WTC11 (cell line): ENCODE data around the gene ENGASE. TPM values are rescaled to one million over a fixed set of nuclear protein-coding genes. Genes with fewer than 3 reads are reported as not detected.

ENCODE experiments used
- ATAC-seq: fragments of 200-7000 bp; cut with Tn5 transposase; 2 replicates; pipeline ENCODE4 v1.10.0; 2021; ENCODE audit warnings: mild to moderate bottlenecking, moderate library complexity
- CTCF ChIA-PET: fragments of 300-600 bp; sonication (Branson Sonifier 250); formaldehyde crosslinking; loops from one replicate; lab custom pipeline; 2021; ENCODE audit warnings: antibody characterized with exemption; lab: Charles Lee
- POLR2A ChIA-PET: fragments of 350-600 bp; sonication (Branson Sonifier 250); formaldehyde crosslinking; loops from one replicate; lab custom pipeline; 2021; ENCODE audit warnings: antibody characterized with exemption; lab: Charles Lee
- DNase-seq: peaks from one replicate; pipeline ENCODE4 v3.0.0; 2021; ENCODE audit warnings: low spot score
- H3K27ac Mint-ChIP-seq: 2 replicates; pipeline ENCODE4 v1.8.0; 2021; ENCODE audit warnings: mixed read lengths
- H3K27me3 Mint-ChIP-seq: 2 replicates; pipeline ENCODE4 v1.8.0; 2021; ENCODE audit warnings: low read depth, mild to moderate bottlenecking, moderate library complexity, mixed read lengths
- H3K36me3 Mint-ChIP-seq: 2 replicates; pipeline ENCODE4 v1.8.0; 2021; ENCODE audit warnings: mixed read lengths
- H3K4me1 Mint-ChIP-seq: 2 replicates; pipeline ENCODE4 v1.8.0; 2022; ENCODE audit warnings: mixed read lengths
- H3K4me3 Mint-ChIP-seq: 2 replicates; pipeline ENCODE4 v1.8.0; 2021; ENCODE audit warnings: mild to moderate bottlenecking, moderate library complexity, mixed read lengths
- H3K9me3 Mint-ChIP-seq: 2 replicates; pipeline ENCODE4 v1.8.0; 2021; ENCODE audit warnings: mixed read lengths
- FOXK1 ChIP-seq: sonication (generic); formaldehyde crosslinking; IDR thresholded peaks from 2 replicates; pipeline ENCODE4 v1.8.0; 2022; ENCODE audit warnings: mild to moderate bottlenecking, moderate library complexity, missing genetic modification reagents
- FOXP1 ChIP-seq: sonication (generic); formaldehyde crosslinking; IDR thresholded peaks from 2 replicates; pipeline ENCODE4 v1.8.0; 2022; ENCODE audit warnings: missing genetic modification reagents, mild to moderate bottlenecking, moderate library complexity, borderline replicate concordance
- GRHL2 ChIP-seq: fragments of 250-450 bp; sonication (Bioruptor Pico); IDR thresholded peaks from 2 replicates; pipeline ENCODE4 v1.8.0; 2022; ENCODE audit warnings: mild to moderate bottlenecking, moderate library complexity; ENCODE audit not compliant: insufficient replicate concordance, severe bottlenecking
- NFYB ChIP-seq: sonication (generic); formaldehyde crosslinking; conservative IDR thresholded peaks from 2 replicates; pipeline ENCODE4 v1.8.0; 2022; ENCODE audit warnings: low read depth, missing genetic modification reagents
- NR2C2 ChIP-seq: sonication (generic); formaldehyde crosslinking; IDR thresholded peaks from 2 replicates; pipeline ENCODE4 v1.8.0; 2022; ENCODE audit warnings: mild to moderate bottlenecking, missing genetic modification reagents
- NR3C1 ChIP-seq: sonication (generic); formaldehyde crosslinking; conservative IDR thresholded peaks from 2 replicates; pipeline ENCODE4 v1.8.1; 2023; ENCODE audit warnings: low read depth, mild to moderate bottlenecking, missing genetic modification reagents
- OVOL2 ChIP-seq: fragments of 250-450 bp; sonication (Bioruptor Pico); IDR thresholded peaks from 2 replicates; pipeline ENCODE4 v1.9.0; 2021; ENCODE audit warnings: mild to moderate bottlenecking, borderline replicate concordance
- SOX15 ChIP-seq: fragments of 250-450 bp; sonication (Bioruptor Pico); IDR thresholded peaks from 2 replicates; pipeline ENCODE4 v1.9.0; 2021; ENCODE audit warnings: mild to moderate bottlenecking
- TEAD4 ChIP-seq: sonication (generic); formaldehyde crosslinking; IDR thresholded peaks from 2 replicates; pipeline ENCODE4 v1.8.0; 2022; ENCODE audit warnings: mild to moderate bottlenecking, missing genetic modification reagents
- ZNF416 ChIP-seq: fragments of 250-450 bp; sonication (Bioruptor Pico); IDR thresholded peaks from 2 replicates; pipeline ENCODE4 v1.9.0; 2021; ENCODE audit warnings: mild to moderate bottlenecking, inconsistent platforms
- total RNA-seq: library from RNA; stranded (reverse); gene quantifications from 3 replicates; pipeline ENCODE4 v1.2.3, GENCODE V29; 2021
- TF ChIP-seq, protein P1 (sequence below): fragments of 250-450 bp; sonication (Bioruptor Pico); IDR thresholded peaks from 2 replicates; pipeline ENCODE4 v1.9.0; 2021; ENCODE audit warnings: mild to moderate bottlenecking
- TF ChIP-seq, protein P2 (sequence below): fragments of 200-600 bp; IDR thresholded peaks from 2 replicates; pipeline ENCODE4 v1.8.0; 2022; ENCODE audit warnings: antibody characterized with exemption
- TF ChIP-seq, protein P3 (sequence below): sonication (generic); formaldehyde crosslinking; IDR thresholded peaks from 2 replicates; pipeline ENCODE4 v1.8.1; 2023; ENCODE audit warnings: mild to moderate bottlenecking, missing genetic modification reagents, borderline replicate concordance
- TF ChIP-seq, protein P4 (sequence below): sonication (generic); formaldehyde crosslinking; IDR thresholded peaks from 2 replicates; pipeline ENCODE4 v1.8.1; 2023; ENCODE audit warnings: mild to moderate bottlenecking, missing genetic modification reagents
- TF ChIP-seq, protein P5 (sequence below): fragments of 250-450 bp; sonication (Bioruptor Pico); IDR thresholded peaks from 2 replicates; pipeline ENCODE4 v1.8.0; 2021; ENCODE audit warnings: mild to moderate bottlenecking
- TF ChIP-seq, protein P6 (sequence below): sonication (generic); formaldehyde crosslinking; IDR thresholded peaks from 2 replicates; pipeline ENCODE4 v1.8.0; 2023; ENCODE audit warnings: missing genetic modification reagents, mild to moderate bottlenecking, borderline replicate concordance

ENGASE gene
- total RNA-seq, 1 experiment from 2014 or later: 41.6 TPM

DNA sequence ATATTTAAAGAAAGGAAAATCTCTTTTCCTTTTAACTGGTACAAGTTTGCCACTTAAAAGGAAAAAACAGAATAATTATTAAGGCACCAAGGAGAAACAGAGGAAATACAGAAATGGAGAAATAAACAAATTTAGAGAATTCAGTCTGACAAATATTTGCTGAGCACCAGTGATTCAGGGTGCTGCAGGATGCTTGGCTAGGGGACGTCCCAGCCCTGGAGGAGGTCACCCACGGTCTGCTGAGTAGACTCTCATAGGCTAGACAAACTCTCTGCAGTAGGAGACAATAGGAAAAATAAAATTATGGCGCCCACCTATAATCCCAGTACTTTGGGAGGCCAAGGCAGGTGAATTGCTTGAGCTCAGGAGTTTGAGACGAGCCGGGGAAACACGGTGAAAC is 34.7 kb upstream of the ENGASE start (continued):
- TF ChIP-seq, protein P1, sequence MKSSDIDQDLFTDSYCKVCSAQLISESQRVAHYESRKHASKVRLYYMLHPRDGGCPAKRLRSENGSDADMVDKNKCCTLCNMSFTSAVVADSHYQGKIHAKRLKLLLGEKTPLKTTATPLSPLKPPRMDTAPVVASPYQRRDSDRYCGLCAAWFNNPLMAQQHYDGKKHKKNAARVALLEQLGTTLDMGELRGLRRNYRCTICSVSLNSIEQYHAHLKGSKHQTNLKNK (CRISPR knock-in tag): no peak
- no peak for TF ChIP-seq FOXP1 (CRISPR knock-in tag)
- TF ChIP-seq, protein P2, sequence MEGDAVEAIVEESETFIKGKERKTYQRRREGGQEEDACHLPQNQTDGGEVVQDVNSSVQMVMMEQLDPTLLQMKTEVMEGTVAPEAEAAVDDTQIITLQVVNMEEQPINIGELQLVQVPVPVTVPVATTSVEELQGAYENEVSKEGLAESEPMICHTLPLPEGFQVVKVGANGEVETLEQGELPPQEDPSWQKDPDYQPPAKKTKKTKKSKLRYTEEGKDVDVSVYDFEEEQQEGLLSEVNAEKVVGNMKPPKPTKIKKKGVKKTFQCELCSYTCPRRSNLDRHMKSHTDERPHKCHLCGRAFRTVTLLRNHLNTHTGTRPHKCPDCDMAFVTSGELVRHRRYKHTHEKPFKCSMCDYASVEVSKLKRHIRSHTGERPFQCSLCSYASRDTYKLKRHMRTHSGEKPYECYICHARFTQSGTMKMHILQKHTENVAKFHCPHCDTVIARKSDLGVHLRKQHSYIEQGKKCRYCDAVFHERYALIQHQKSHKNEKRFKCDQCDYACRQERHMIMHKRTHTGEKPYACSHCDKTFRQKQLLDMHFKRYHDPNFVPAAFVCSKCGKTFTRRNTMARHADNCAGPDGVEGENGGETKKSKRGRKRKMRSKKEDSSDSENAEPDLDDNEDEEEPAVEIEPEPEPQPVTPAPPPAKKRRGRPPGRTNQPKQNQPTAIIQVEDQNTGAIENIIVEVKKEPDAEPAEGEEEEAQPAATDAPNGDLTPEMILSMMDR: no peak
- no peak for TF ChIP-seq NFYB
- TF ChIP-seq, protein P3, sequence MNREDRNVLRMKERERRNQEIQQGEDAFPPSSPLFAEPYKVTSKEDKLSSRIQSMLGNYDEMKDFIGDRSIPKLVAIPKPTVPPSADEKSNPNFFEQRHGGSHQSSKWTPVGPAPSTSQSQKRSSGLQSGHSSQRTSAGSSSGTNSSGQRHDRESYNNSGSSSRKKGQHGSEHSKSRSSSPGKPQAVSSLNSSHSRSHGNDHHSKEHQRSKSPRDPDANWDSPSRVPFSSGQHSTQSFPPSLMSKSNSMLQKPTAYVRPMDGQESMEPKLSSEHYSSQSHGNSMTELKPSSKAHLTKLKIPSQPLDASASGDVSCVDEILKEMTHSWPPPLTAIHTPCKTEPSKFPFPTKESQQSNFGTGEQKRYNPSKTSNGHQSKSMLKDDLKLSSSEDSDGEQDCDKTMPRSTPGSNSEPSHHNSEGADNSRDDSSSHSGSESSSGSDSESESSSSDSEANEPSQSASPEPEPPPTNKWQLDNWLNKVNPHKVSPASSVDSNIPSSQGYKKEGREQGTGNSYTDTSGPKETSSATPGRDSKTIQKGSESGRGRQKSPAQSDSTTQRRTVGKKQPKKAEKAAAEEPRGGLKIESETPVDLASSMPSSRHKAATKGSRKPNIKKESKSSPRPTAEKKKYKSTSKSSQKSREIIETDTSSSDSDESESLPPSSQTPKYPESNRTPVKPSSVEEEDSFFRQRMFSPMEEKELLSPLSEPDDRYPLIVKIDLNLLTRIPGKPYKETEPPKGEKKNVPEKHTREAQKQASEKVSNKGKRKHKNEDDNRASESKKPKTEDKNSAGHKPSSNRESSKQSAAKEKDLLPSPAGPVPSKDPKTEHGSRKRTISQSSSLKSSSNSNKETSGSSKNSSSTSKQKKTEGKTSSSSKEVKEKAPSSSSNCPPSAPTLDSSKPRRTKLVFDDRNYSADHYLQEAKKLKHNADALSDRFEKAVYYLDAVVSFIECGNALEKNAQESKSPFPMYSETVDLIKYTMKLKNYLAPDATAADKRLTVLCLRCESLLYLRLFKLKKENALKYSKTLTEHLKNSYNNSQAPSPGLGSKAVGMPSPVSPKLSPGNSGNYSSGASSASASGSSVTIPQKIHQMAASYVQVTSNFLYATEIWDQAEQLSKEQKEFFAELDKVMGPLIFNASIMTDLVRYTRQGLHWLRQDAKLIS: no peak
- TF ChIP-seq, protein P4, sequence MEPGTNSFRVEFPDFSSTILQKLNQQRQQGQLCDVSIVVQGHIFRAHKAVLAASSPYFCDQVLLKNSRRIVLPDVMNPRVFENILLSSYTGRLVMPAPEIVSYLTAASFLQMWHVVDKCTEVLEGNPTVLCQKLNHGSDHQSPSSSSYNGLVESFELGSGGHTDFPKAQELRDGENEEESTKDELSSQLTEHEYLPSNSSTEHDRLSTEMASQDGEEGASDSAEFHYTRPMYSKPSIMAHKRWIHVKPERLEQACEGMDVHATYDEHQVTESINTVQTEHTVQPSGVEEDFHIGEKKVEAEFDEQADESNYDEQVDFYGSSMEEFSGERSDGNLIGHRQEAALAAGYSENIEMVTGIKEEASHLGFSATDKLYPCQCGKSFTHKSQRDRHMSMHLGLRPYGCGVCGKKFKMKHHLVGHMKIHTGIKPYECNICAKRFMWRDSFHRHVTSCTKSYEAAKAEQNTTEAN (CRISPR knock-in tag): no peak
- TF ChIP-seq, all 79 proteins: peak for 0

DNA sequence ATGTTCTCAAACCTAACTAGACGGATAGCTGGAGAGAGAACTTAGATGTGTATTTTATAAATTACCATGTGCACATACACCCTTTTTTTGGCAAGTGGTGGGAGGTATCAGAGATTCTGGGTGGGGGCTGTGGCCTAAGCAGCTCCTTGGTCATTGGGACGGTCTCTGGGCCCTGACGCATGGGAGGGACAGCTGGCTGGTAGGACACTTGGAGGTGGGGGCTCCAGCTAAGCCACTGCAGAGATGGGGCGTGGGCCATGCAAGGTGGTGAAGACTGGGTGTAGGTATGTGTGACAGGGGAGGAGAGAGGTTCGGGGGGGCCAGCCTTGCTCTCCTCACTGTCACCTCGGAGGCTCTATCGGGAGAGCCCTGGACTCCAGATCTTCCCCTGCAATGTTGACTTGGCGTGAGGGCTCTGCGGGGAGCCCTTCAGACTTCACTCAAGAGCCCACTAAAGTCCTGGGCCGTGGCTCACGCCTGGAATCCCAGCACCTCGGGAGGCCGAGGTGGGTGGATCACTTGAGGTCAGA is 33.5 kb upstream of the ENGASE start:
- TF ChIP-seq, protein P4 (CRISPR knock-in tag): no peak
- TF ChIP-seq FOXK1 (no peak), NR3C1 (CRISPR knock-in tag) (no peak), GRHL2 (CRISPR knock-in tag) (no peak), NR2C2 (CRISPR knock-in tag) (no peak), TEAD4 (CRISPR knock-in tag) (no peak), ZNF416 (CRISPR knock-in tag) (no peak), SOX15 (CRISPR knock-in tag) (no peak), OVOL2 (no peak)
- TF ChIP-seq, protein P5, sequence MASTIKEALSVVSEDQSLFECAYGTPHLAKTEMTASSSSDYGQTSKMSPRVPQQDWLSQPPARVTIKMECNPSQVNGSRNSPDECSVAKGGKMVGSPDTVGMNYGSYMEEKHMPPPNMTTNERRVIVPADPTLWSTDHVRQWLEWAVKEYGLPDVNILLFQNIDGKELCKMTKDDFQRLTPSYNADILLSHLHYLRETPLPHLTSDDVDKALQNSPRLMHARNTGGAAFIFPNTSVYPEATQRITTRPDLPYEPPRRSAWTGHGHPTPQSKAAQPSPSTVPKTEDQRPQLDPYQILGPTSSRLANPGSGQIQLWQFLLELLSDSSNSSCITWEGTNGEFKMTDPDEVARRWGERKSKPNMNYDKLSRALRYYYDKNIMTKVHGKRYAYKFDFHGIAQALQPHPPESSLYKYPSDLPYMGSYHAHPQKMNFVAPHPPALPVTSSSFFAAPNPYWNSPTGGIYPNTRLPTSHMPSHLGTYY: no peak
- TF ChIP-seq, protein P6, sequence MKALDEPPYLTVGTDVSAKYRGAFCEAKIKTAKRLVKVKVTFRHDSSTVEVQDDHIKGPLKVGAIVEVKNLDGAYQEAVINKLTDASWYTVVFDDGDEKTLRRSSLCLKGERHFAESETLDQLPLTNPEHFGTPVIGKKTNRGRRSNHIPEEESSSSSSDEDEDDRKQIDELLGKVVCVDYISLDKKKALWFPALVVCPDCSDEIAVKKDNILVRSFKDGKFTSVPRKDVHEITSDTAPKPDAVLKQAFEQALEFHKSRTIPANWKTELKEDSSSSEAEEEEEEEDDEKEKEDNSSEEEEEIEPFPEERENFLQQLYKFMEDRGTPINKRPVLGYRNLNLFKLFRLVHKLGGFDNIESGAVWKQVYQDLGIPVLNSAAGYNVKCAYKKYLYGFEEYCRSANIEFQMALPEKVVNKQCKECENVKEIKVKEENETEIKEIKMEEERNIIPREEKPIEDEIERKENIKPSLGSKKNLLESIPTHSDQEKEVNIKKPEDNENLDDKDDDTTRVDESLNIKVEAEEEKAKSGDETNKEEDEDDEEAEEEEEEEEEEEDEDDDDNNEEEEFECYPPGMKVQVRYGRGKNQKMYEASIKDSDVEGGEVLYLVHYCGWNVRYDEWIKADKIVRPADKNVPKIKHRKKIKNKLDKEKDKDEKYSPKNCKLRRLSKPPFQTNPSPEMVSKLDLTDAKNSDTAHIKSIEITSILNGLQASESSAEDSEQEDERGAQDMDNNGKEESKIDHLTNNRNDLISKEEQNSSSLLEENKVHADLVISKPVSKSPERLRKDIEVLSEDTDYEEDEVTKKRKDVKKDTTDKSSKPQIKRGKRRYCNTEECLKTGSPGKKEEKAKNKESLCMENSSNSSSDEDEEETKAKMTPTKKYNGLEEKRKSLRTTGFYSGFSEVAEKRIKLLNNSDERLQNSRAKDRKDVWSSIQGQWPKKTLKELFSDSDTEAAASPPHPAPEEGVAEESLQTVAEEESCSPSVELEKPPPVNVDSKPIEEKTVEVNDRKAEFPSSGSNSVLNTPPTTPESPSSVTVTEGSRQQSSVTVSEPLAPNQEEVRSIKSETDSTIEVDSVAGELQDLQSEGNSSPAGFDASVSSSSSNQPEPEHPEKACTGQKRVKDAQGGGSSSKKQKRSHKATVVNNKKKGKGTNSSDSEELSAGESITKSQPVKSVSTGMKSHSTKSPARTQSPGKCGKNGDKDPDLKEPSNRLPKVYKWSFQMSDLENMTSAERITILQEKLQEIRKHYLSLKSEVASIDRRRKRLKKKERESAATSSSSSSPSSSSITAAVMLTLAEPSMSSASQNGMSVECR (CRISPR knock-in tag): no peak
- TF ChIP-seq, all 79 proteins: peak for 0
- Mint-ChIP-seq H3K27me3 (peaks cover 12% of the 10 kb centered on the region), H3K9me3 (peaks cover 13% of the 10 kb centered on the region), H3K4me1 (peaks cover 5% of the 10 kb centered on the region; the same call in 1 of the 2 replicates), H3K27ac (no peak overlapping the region), H3K36me3 (no peaks in the 10 kb centered on the region), H3K4me3 (no peak overlapping the region)
- CTCF ChIA-PET: interaction anchor here (0.9 to 2.1 kb wide), 6 partner anchors 8 to 57 kb away, joined by 3 to 15 read pairs (median 3); partner anchors contain the start of gene ENGASE
- DNase-seq: no peak
- no peak for ATAC-seq
- POLR2A ChIA-PET: no interaction called here
